ENCODE results near the gene RIN3. TPM values are rescaled to one million over a fixed set of nuclear protein-coding genes. Genes with fewer than 3 reads are reported as not detected.

RIN3 gene
- total RNA-seq, 2 donors from 2014 or later, result 8.8 to 41.6 TPM

GRCh38 chr14:92472860-92473259 lies 40.7 kb upstream of the RIN3 start:
- Histone ChIP-seq H3K27ac (no peak overlapping the region), H3K27me3 (replicated peaks; ENCODE audit: insufficient read depth) (no peaks in the 10 kb centered on the region), H3K9me3 (no peaks in the 10 kb centered on the region), H3K4me3 (no peak overlapping the region), H3K4me1 (replicated peaks) (no peaks in the 10 kb centered on the region), H3K36me3 (no peaks in the 10 kb centered on the region)
- no peak for DNase-seq (ENCODE audit: low spot score)
- WGBS, result 87% methylated on average over 1 of the region's 1 CpG
- intact Hi-C loops (cut with DNase I), result no loop called here
- TF ChIP-seq POLR2A (IDR thresholded peaks at IDR 0.05) (no peak), POLR2AphosphoS5 (IDR thresholded peaks at IDR 0.05) (no peak), CTCF (IDR thresholded peaks at IDR 0.05) (no peak)

- Histone ChIP-seq H3K9me3 (no peaks in the 10 kb centered on the region), H3K36me3 (no peaks in the 10 kb centered on the region), H3K4me3 (no peak overlapping the region), H3K4me1 (replicated peaks) (no peaks in the 10 kb centered on the region), H3K27me3 (replicated peaks; ENCODE audit: insufficient read depth) (no peaks in the 10 kb centered on the region), H3K27ac (no peak overlapping the region)
- no peak for DNase-seq (ENCODE audit: low spot score)
- WGBS, result 76% methylated on average over 9 of the region's 9 CpGs
- TF ChIP-seq POLR2AphosphoS5 (IDR thresholded peaks at IDR 0.05) (no peak), CTCF (IDR thresholded peaks at IDR 0.05) (no peak), POLR2A (IDR thresholded peaks at IDR 0.05) (no peak)
- intact Hi-C loops (cut with DNase I), result no loop called here
Observed at GRCh38 chr14:92473261-92473968, 40.2 kb upstream of the RIN3 start.

GRCh38 chr14:92473969-92474535 lies 39.5 kb upstream of the RIN3 start:
- intact Hi-C loops (cut with DNase I), result no loop called here
- H3K4me3 ChIP-seq, result no peak overlapping the region
- no peak overlapping the region for H3K27ac ChIP-seq
- no peaks in the 10 kb centered on the region for H3K4me1 ChIP-seq (replicated peaks)
- no peaks in the 10 kb centered on the region for H3K27me3 ChIP-seq (replicated peaks; ENCODE audit: insufficient read depth)
- no peaks in the 10 kb centered on the region for H3K36me3 ChIP-seq
- no peak for DNase-seq (ENCODE audit: low spot score)
- TF ChIP-seq POLR2AphosphoS5 (IDR thresholded peaks at IDR 0.05) (no peak), POLR2A (IDR thresholded peaks at IDR 0.05) (no peak), CTCF (IDR thresholded peaks at IDR 0.05) (no peak)
- 90% methylated on average over 3 of the region's 3 CpGs for WGBS
- H3K9me3 ChIP-seq, result no peaks in the 10 kb centered on the region

DNA sequence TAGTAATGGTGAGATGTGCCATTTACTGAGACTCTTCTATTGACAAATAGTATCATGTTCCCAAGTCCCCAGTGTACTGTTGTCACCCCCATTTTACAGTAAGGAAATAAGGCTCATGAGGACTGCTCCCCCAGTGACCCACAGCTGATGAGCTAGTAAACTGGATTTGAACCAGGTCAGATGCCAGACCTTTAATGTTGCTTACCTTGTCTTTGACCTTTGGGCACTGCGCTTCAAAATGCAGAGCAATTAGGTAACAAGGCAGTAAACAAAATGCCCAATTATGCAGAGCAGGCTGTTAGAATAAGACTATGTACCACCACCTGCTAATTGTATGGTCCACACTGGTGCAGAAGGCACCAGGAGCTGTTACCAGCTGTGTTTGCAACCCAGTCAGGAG lies 38.5 kb upstream of the RIN3 start:
- no peaks in the 10 kb centered on the region for H3K9me3 ChIP-seq
- no peaks in the 10 kb centered on the region for H3K36me3 ChIP-seq
- H3K4me1 ChIP-seq (replicated peaks), result no peaks in the 10 kb centered on the region
- H3K27ac ChIP-seq, result no peak overlapping the region
- intact Hi-C loops (cut with DNase I), result no loop called here
- DNase-seq (ENCODE audit: low spot score), result no peak
- TF ChIP-seq POLR2AphosphoS5 (IDR thresholded peaks at IDR 0.05) (no peak), POLR2A (IDR thresholded peaks at IDR 0.05) (no peak), CTCF (IDR thresholded peaks at IDR 0.05) (no peak)
- H3K27me3 ChIP-seq (replicated peaks; ENCODE audit: insufficient read depth), result no peaks in the 10 kb centered on the region
- H3K4me3 ChIP-seq, result no peak overlapping the region
- WGBS, result 88% methylated on average over 1 of the region's 1 CpG

Measured in prostate gland (tissue), 2 donors.